Prostate gland (tissue), 2 donors: Measurements from ENCODE around the gene REPIN1.

Experiments
- CTCF ChIP-seq, 4 experiments: fragments of 200-600 bp in 2 of 4; fragments of 450-650 bp in 2 of 4; sonication (generic) in 2 of 4; IDR thresholded peaks; 1 replicate in 3 of 4; 2 replicates in 1 of 4; pipeline ENCODE4 v1.5.1; 2016 to 2019; ENCODE audit warnings: antibody characterized with exemption in 4 of 4, mild to moderate bottlenecking in 2 of 4, moderate library complexity in 2 of 4
- POLR2A ChIP-seq: fragments of 450-650 bp; IDR thresholded peaks from one replicate; pipeline ENCODE4 v1.6.1; 2016; ENCODE audit warnings: antibody characterized with exemption, mild to moderate bottlenecking
- POLR2AphosphoS5 ChIP-seq: sonication (generic); formaldehyde crosslinking; IDR thresholded peaks from one replicate; pipeline ENCODE4 v1.6.1; 2017; ENCODE audit warnings: antibody characterized with exemption

GRCh38 chr7:150412016-150412415 lies 43.4 kb downstream of the REPIN1 start:
- TF ChIP-seq CTCF (IDR thresholded peaks at IDR 0.05), result no peak
- TF ChIP-seq POLR2A, result no peak
- TF ChIP-seq POLR2AphosphoS5, result no peak
